Spleen (tissue), 7 donors: Measurements from ENCODE around the gene MRAS.
"Not testable (repeated sequence)": the region's sequence is repeated elsewhere in the genome, so short reads cannot be mapped to it uniquely, and the experiment has no call there.

Experiments used
- CTCF ChIP-seq, 11 experiments: fragments of 200-600 bp in 7 of 11; fragments of 450-650 bp in 4 of 11; sonication (generic) in 4 of 11; IDR thresholded peaks in 8 of 11; conservative IDR thresholded peaks in 3 of 11; 1 replicate in 7 of 11; 2 replicates in 4 of 11; pipeline versions ENCODE4 v1.4.0 to v1.8.0; 2016 to 2021; ENCODE audit warnings: antibody characterized with exemption in 11 of 11, inconsistent platforms in 4 of 11, mild to moderate bottlenecking in 1 of 11
- POLR2A ChIP-seq, 3 donors: fragments of 450-650 bp; IDR thresholded peaks; one replicate each; pipeline ENCODE4 v1.5.1; 2017; ENCODE audit warnings: antibody characterized with exemption in 3 of 3, mild to moderate bottlenecking in 1 of 3
- POLR2AphosphoS5 ChIP-seq, 3 donors: sonication (generic); formaldehyde crosslinking; IDR thresholded peaks; one replicate each; pipeline ENCODE4 v1.5.1; 2017; ENCODE audit warnings: antibody characterized with exemption in 3 of 3
- donor health status: DM: no; HTN: no; CAD: no; lungs with moderate emphysema.
- donor health status: DM: no; HTN: no; CAD: no.
- donor health status: DM: no; HTN: no; CAD: no.

- not testable (repeated sequence) for TF ChIP-seq CTCF (IDR thresholded peaks at IDR 0.05 in 8 of 11, conservative IDR thresholded peaks at IDR 0.05 in 3 of 11); POLR2AphosphoS5 (IDR thresholded peaks at IDR 0.05); POLR2A (IDR thresholded peaks at IDR 0.05)
Observed at GRCh38 chr3:138416236-138416635, 67.9 kb downstream of the MRAS start.
